Effector CD4-positive, alpha-beta T cell (primary cell): ENCODE data around the gene SLC30A3.

Experiments
- DNase-seq: peaks from one replicate; pipeline ENCODE4 v3.0.0-alpha.2; 2020

Gene SLC30A3

DNA sequence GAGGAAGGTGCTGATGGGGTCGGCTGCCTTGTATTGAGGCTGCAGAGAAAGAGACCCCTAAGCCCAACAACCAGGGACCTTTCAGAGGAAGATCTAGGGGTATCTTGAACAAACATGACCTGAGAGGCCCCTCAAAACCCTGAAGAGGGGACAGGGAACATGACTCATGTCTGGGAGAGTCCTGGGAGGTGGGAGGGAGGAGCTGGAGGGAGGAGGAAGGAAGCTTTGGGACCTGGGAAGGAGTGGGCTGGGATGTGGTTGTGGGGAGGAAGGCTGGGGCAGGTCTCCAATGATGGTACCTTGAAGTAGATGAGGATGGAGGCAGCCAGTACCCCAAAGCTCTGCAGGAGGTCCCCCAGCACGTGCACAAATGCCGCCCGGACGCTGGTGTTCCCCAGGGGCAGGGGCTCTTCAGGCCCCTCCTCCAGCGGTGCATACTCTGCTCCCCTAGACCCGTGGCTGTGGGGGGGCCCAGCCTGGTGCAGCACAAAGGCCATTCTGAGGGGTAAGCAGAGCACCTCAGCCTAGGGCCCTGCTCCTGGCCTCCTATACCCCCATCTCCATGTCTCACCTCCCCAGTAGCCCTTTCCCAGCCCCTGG is 5.9 kb downstream of the SLC30A3 start:
- DNase-seq: no peak

DNA sequence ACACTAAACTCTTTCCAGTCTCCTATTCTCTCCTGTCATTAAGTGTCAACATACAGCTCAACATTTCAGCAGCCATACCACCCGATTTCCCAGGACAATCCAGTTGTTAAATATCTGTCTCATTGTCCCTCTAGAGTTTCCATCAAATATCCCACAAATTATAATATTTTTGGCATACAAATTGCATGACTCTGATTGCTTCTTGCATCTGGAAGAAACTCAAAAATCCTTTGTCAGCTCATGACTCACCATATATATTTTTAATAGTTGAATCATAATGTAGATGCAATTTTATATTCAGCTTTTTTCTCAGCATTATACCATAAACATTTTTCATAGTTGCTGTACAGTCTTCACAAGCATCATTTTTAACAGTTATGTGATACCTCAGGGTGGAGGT is 7.2 kb downstream of the SLC30A3 start:
- DNase-seq: no peak

DNA sequence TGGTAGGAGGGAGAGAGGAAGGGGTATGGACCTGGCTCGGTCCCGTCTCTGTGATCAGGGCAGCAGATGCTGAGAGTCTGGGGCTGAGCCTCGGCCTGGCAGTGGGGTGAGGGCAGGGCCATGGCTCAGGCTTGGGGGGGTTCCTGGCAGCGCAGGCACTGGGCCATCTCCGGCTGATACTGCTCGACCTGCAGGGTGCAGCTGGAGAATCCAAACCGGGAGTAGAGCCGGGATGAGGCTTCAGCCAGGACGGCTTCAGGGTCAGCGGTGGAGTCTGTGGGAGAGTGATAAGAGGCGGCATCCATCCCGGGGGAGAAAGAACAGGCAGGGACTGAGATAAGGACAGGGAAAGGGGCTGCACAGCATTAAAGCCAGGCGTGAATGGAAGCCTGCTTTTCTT is 7.7 kb downstream of the SLC30A3 start:
- no peak for DNase-seq

DNA sequence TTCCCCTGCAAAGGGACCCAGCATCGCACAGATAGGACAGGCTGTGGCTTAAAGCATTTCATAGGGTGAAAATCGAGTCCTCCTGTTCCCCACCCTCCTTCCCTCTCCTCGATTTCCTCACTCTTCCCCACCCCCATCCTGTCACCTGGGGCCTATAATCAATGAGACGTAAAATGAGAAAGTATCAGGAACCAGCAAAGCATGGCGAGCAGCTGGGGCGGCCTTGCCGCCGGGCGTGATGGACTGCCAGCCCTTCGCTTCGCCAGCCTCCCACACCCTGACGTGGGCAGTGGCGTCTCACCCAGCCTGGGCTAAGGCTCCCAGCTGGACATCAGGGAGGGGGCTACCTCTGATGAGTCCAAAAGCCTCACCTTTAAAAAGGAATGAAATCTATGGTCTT is 11.1 kb downstream of the SLC30A3 start:
- DNase-seq: no peak

DNA sequence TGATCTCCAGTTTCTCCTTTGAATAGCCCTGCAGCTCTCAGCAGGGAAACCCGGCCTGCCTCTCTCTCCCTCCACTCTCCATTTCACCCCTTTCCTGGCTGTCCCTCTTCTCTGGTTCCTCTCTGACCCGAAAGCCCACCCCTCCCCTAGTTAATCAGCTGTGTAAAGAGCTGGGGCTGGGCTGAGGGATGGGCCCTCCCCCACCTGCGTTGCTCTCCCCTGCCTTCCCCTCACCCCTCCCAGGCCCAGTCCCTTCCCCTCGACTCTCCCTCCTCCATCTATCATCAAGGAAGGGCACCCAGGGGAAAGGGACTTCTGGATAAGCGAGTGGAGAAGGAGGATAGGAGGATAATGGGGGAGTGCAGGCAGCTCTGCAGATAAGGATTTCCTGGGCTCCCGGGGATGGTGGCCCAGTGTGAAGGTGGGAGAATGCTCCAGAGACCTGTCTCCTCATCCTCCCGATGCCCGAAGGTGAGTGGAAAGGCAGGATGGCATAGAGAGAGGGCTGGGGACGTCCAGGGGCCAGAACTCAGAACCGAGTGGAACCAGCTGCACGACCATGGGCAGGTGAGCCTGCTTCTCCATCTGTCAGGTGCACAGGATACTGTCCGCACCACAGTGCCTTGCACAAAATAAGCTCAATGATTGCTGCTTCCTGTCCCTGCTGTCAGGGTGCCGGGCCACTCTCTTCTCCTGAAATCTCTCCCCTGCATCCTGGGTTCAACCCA is 12.0 kb downstream of the SLC30A3 start:
- DNase-seq: no peak

DNA sequence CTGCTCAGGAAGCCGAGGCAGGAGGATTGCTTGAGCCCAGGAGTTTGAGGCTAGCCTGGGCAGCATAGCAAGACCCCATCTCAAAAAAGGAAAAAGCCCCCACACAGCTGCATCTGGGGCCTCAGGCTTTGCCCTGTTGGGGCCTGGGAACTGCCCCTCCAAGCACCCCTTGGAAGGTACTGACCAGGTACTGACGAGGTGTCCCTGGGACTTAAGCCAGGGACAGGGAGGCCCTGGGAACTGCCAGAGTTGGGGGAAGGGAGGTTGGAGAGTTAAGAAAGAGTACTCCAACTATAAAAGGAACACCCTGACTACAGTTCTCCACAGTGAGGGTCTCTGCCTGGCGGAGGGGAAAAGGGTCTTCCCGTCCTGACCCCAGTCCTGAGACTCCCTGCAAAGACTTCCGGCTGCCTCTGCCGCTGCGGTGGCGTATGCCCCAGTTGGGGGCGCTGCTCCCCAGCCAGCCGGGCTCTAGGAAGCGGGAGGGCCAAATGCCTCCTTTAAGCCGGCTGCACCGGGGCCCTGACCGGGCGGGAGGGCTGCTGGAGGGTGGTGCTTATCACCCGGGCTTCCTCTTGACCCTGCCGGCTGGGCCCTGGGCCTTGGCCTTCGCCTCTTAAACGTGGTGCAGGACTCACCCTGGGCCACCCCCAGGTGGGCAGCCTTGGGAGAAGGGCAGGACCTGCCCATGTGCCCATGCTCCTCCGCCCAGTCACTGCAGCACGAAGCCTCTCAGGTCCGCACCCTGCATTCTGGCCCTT is 12.8 kb downstream of the SLC30A3 start:
- no peak for DNase-seq

DNA sequence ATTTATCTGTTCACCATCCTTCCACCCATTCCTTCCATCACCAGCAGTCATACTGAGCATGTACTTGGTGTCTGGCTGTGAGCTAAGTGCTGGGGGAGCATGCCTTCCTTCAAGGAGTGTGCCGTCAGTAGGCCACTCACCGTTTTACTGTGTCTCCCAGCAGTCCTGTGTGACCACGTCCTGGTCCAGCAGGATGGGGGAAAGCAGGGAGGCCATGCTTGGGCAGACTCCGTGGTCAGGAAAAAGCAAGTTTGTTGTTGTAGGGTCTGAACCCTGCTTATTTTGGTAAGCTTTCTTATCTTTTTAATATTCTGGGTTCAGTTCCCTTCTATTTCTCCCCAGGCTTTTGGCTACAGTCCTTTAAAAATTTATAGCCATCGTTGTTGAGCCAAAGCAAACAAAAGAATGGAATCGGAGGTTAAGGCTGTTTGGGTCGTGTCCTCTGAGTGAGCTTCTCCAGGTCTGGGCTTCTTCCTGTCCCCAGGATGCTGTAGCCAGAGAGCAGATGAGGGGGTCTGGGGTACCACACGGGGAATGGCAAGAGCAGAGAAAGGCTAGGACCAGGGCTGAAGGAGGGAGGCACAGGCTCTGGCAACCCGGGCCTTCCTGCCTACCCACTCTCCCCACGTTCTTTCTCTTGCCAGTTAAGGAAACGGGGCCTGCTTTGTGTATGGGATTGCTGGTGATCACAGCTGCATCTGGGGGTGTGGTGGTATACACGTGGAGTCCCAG is 13.5 kb downstream of the SLC30A3 start:
- no peak for DNase-seq

DNA sequence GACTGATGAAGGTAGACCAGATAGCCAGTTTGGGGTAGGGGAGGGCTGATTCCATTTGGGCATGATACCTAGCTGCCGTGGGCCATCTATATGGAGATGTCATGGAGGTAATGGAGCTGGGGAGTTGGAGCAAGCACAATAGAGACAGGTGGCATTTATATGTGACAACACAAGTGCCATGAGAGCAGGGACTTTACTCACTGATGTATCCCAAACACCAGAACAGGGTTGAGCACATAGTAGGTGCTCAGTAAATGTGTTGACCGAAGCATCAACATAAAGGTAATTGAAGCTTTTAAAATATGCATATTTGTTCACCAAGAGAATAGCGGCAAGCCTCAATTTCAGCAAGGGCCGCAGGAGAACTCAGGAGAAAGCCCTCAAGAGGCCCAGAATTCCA is 15.0 kb downstream of the SLC30A3 start:
- no peak for DNase-seq

DNA sequence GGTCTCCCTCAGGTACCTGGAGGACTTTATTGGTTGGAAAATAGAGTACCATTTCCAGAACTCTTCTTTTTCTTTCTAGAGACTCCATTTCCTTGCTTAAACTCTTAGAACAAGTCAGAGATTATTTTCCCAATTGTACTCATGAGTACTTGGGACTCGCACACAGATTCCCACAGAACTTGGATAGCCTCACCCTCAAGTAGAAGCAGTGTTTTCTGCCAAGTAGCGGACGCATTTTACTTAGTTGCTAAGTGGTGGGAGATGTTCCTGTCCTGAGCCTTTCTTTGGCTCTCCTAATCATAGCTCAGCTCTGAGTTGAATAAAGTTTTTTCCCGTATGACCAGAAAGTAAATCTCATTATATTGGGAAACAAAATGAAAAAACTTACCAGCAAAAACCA is 17.2 kb downstream of the SLC30A3 start:
- DNase-seq: no peak

DNA sequence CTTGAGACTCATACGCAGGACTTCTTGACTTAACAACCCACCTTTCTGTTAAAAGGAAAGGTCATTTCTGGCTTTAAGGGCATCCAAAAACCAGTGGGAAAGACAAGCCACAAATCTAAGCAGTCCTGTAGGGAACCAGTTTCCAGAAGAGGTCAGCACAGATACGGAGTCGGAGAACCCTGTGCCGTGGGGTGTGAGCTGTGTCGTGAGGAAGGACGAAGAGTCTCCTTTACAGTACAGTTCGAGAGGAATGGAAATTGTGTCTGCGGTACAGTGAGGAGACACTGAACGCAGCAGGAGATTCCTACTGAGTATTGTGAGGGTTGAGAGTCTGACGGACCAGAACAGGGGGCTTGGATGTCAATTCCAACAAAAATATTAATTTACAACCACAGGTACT is 17.7 kb downstream of the SLC30A3 start:
- DNase-seq: no peak

DNA sequence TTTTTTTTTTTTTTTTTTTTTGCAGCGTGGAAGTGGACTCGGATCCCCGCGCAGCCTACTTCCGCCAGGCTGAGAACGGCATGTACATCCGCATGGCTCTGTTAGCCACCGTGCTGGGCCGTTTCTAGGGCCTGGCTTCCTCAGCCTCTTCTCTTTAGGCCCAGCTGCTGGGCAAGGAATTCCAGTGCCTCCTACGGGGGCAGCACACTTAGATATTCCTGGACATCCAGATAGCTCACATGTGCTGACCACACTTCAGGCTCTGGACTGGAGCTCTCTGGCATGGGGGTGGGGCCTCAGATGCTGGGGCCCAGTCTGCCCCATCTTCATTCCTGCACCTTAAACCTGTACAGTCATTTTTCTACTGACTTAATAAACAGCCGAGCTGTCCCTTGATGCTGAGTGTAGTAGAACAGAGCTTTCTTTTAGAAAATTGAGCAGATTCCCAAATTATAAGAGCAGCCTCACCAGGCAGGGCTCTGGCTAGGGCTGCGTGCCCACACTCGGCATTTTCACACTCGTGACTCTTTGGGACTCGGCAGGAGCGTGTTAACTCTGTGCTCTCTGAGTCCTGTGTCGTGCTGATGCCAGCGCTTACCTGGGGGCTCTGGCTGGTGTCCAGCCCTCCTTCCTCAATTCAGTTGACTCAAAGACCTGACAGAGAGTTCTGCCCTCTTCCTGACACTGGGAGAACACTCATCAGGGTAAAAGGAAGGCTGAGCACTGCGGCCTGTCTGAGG is 19.3 kb downstream of the SLC30A3 start:
- DNase-seq: no peak

DNA sequence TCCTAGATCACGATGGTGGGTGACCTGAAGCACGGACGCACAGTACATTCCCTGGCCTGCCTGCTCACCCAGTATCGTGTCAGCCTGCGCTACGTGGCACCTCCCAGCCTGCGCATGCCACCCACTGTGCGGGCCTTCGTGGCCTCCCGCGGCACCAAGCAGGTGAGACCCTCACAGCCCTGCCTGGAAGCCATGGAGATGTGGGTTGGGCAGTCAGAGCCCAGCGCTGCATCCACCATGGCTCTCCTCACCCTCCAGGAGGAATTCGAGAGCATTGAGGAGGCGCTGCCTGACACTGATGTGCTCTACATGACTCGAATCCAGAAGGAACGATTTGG is 20.3 kb downstream of the SLC30A3 start:
- DNase-seq: no peak

DNA sequence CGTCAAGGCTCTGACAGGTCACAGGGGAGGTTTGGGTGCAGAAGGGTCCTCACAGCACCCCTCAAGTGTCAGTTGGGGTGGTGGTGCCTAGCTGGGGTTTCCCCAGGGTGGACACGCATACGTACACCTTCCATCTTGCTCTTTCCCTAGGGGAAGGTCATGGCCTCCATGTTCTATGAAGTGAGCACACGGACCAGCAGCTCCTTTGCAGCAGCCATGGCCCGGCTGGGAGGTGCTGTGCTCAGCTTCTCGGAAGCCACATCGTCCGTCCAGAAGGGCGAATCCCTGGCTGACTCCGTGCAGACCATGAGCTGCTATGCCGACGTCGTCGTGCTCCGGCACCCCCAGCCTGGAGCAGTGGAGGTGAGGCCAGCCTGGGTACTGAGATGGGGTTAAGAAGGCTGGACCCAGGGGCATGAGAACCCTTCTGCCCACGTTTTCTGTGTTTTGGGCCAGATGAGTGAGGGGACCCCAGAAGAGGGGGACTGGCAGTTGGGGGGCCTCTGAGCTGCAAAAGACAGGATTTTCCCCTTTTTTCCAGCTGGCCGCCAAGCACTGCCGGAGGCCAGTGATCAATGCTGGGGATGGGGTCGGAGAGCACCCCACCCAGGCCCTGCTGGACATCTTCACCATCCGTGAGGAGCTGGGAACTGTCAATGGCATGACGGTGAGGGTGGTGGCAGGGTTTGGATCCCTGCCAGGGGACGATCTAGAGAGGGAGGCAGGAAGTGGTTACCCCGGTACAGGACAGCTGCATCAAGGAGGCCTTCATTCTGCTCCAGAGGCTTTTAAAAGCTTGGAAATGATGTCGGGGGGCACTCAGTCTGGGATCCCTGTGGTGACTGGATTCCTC is 20.9 kb downstream of the SLC30A3 start:
- DNase-seq: no peak

DNA sequence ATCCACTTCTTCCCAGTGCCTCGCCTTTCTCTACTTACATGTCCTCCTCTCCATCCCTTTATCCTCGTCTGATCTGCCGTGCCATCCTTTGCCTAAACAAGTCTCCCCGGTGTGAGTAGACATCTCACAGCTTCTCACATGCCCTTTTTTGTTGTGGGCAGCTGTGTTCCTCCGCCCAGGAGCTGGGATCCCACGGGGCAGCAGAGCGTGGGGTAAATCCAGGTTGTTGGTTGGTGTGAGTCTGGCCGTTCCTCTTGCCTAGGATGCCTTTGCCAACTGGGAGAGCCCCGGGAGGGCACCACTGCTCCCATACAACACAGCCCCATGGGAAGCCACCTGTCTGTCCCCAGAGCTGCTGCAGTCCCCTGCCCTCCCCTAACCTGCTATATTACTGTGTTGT is 22.4 kb downstream of the SLC30A3 start:
- DNase-seq: no peak

DNA sequence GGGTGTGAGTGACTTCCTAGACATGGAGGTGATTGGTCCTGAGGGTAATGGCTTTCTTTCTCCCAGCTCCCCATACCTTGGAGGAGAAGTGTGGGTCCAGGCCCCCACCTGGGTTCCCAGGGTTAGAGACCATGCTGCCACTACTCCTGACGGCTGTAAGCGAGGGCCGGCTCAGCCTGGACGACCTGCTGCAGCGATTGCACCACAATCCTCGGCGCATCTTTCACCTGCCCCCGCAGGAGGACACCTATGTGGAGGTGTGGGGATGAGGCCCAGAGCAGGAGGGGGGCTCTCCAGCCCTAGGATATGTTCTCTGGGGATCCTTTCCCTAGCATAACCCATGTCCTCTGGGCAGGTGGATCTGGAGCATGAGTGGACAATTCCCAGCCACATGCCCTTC is 23.9 kb downstream of the SLC30A3 start:
- DNase-seq: no peak

DNA sequence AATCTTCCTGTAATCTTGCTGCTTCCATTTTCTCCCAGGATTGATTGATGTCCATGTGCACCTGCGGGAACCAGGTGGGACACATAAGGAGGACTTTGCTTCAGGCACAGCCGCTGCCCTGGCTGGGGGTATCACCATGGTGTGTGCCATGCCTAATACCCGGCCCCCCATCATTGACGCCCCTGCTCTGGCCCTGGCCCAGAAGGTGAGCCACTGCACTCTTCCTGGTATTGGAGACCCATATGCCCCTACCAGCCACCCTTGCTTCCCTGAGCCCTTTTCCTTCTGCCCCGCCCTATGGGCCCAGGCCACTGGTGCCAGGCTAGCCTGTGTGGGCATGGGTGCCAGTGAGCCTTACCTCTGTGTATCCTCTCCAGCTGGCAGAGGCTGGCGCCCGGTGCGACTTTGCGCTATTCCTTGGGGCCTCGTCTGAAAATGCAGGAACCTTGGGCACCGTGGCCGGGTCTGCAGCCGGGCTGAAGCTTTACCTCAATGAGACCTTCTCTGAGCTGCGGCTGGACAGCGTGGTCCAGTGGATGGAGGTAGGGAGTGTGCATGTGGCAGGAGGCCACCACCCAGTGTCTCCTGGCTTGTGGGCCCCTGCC is 25.4 kb downstream of the SLC30A3 start:
- DNase-seq: no peak

DNA sequence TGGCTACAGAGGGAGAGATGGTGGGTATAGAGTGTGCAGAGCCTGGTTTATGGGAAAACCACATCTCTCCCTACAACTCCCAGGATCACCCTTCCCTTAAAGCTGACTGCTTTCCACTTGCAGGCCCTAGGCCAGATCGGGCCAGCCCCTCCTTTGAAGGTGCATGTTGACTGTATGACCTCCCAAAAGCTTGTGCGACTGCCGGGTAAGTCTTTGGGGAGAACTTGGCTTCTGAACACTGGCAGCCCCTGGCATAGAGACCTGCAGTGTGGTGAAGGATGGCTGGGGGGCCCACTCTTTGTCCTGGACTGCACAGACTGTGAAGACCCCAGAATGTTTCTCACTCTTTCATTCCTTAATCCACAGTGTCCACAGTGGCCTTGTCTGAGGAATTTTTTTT is 26.2 kb downstream of the SLC30A3 start:
- no peak for DNase-seq

DNA sequence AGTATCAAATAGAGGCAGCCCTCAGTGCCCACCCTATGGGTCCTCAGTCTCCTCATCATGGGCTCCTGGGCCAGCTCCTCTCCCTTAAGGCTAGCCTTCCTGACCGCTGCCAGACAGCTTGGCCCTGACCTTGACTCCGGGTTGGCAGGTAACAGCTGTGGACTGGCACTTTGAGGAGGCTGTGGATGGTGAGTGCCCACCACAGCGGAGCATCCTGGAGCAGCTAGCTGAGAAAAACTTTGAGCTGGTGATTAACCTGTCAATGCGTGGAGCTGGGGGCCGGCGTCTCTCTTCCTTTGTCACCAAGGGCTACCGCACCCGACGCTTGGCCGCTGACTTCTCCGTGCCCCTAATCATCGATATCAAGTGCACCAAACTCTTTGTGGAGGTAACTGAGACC is 26.7 kb downstream of the SLC30A3 start:
- DNase-seq: no peak

DNA sequence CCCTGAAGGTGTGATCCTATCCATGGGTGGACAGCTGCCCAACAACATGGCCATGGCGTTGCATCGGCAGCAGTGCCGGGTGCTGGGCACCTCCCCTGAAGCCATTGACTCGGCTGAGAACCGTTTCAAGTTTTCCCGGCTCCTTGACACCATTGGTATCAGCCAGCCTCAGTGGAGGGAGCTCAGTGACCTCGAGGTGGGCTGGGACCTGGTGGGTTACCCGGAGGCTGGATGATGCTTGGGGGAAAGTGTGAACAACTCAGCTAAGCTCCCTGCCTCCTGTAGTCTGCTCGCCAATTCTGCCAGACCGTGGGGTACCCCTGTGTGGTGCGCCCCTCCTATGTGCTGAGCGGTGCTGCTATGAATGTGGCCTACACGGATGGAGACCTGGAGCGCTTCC is 29.5 kb downstream of the SLC30A3 start:
- no peak for DNase-seq

DNA sequence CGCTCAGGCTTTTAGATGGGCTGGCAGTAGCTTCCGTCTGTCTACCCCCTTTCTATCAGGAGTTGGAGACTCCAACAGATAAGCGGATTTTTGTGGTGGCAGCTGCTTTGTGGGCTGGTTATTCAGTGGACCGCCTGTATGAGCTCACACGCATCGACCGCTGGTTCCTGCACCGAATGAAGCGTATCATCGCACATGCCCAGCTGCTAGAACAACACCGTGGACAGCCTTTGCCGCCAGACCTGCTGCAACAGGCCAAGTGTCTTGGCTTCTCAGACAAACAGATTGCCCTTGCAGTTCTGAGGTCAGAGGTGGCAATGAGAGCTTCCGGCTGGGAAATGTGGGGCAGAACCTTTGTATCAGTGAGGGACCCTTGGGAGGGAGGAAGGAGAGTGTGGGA is 30.9 kb downstream of the SLC30A3 start:
- no peak for DNase-seq

DNA sequence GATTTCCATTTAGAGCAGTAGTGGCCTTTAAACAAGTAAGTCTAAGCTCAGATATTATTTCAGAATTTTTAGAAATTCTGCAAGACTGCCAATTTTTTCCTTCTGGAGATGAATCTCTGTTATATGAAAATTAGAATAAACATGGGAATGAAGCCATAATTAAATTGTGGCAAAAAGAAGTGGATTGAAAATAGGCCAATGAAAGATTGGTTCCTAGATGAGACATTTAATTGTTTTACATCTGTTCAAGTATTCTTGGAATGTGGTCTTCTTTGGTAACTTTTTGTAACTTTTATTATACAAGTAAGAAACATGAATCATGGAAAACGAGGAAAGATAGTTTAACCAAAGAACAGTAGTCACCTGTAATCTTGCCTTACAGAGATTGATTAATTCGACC is 35.3 kb downstream of the SLC30A3 start:
- no peak for DNase-seq

DNA sequence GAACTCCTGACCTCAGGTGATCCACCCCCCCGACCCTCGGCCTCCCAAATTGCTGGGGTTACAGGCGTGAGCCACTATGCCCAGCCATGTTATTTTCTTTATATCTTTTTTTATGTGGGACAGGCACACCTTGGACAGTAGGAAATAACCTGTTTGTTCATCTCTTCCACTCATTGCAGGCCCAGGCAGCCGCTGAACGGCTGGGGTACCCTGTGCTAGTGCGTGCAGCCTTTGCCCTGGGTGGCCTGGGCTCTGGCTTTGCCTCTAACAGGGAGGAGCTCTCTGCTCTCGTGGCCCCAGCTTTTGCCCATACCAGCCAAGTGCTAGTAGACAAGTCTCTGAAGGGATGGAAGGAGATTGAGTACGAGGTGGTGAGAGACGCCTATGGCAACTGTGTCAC is 37.3 kb downstream of the SLC30A3 start:
- no peak for DNase-seq
